IPS DF 19.7 (cell line): ENCODE measurements around the gene TRMT10B.
"Not testable (repeated sequence)": the region's sequence is repeated elsewhere in the genome, so short reads cannot be mapped to it uniquely, and the experiment has no call there.

Source experiments
- DNase-seq: peaks from one replicate; pipeline ENCODE4 v3.0.0-alpha.2; 2013; ENCODE audit warnings: low read depth, low spot score

The TRMT10B gene

GRCh38 chr9:37751186-37751585, 2.4 kb upstream of the TRMT10B start:
- no peak for DNase-seq

GRCh38 chr9:37751704-37752103, 1.9 kb upstream of the TRMT10B start:
- DNase-seq: not testable (repeated sequence)

GRCh38 chr9:37752112-37752511, 1.5 kb upstream of the TRMT10B start:
- not testable (repeated sequence) for DNase-seq

- DNase-seq: no peak
These were observed 740 bp upstream of the TRMT10B start for GRCh38 chr9:37752642-37753488.

- no peak for DNase-seq
These were observed 5.1 kb downstream of the TRMT10B start for GRCh38 chr9:37758747-37759146.

GRCh38 chr9:37760416-37761161, 7.0 kb downstream of the TRMT10B start:
- no peak for DNase-seq

GRCh38 chr9:37761511-37761910, 7.9 kb downstream of the TRMT10B start:
- DNase-seq: no peak

- DNase-seq: not testable (repeated sequence)
These were observed 11.7 kb downstream of the TRMT10B start for GRCh38 chr9:37765263-37765662.

- DNase-seq: no peak
These were observed 15.7 kb downstream of the TRMT10B start for GRCh38 chr9:37769306-37769705.

- no peak for DNase-seq
These were observed 16.4 kb downstream of the TRMT10B start for GRCh38 chr9:37769995-37770394.

- DNase-seq: no peak
These were observed 21.8 kb downstream of the TRMT10B start for GRCh38 chr9:37775216-37775919.

GRCh38 chr9:37776328-37776727, 22.7 kb downstream of the TRMT10B start:
- DNase-seq: no peak

- no peak for DNase-seq
These were observed 24.9 kb downstream of the TRMT10B start for GRCh38 chr9:37778534-37778933.

- no peak for DNase-seq
These were observed 30.6 kb downstream of the TRMT10B start for GRCh38 chr9:37784291-37784615.

GRCh38 chr9:37784616-37785483, 31.2 kb downstream of the TRMT10B start, which contains the start of gene EXOSC3:
Gene EXOSC3 (minus strand): TSS chr9:37785064. CDS start chr9:37785044, 20 bp downstream.
- peak; percentile 74 for DNase-seq

- DNase-seq: no peak
These were observed 33.5 kb downstream of the TRMT10B start for GRCh38 chr9:37787059-37787458.

GRCh38 chr9:37788332-37788731, 34.7 kb downstream of the TRMT10B start:
- DNase-seq: no peak

GRCh38 chr9:37790096-37790495, 36.5 kb downstream of the TRMT10B start:
- DNase-seq: no peak

- DNase-seq: no peak
These were observed 38.5 kb downstream of the TRMT10B start for GRCh38 chr9:37792122-37792521.

- DNase-seq: no peak
These were observed 42.6 kb downstream of the TRMT10B start for GRCh38 chr9:37796232-37796631.

GRCh38 chr9:37798677-37799076, 45.1 kb downstream of the TRMT10B start:
- no peak for DNase-seq
